ENCODE measurements around the gene GPD2.

GRCh38 chr2:156541706-156542105 lies 105.5 kb downstream of the GPD2 start:
- no peak for TF ChIP-seq CTCF (conservative IDR thresholded peaks at IDR 0.05 in 1 of 2, IDR thresholded peaks at IDR 0.05 in 1 of 2; ENCODE audit: low read depth in 1 of 2, low read length in 2 of 2)
- no peak for TF ChIP-seq EZH2 (IDR thresholded peaks at IDR 0.05; ENCODE audit: low read length, missing control alignments)
